K562 (cell line): ENCODE data around the gene TTC32.

Experiments used
- CBFB ChIP-seq: sonication (generic); formaldehyde crosslinking; IDR thresholded peaks from 2 replicates; pipeline ENCODE4 v1.4.0; 2020; ENCODE audit warnings: mild to moderate bottlenecking, missing genetic modification reagents
- DIDO1 ChIP-seq: fragments of 450-650 bp; IDR thresholded peaks from 2 replicates; pipeline ENCODE4 v1.6.1; 2016; ENCODE audit warnings: low read depth, missing biosample characterization, missing genetic modification characterization
- EGR1 ChIP-seq: fragments of 450-650 bp; conservative IDR thresholded peaks from 2 replicates; pipeline ENCODE4 v1.6.1; 2017; ENCODE audit warnings: mild to moderate bottlenecking
- KLF1 ChIP-seq: fragments of 450-650 bp; IDR thresholded peaks from 2 replicates; pipeline ENCODE4 v1.6.1; 2016; ENCODE audit warnings: missing genetic modification characterization, missing compliant biosample characterization
- ZNF140 ChIP-seq: fragments of 250-450 bp; sonication (Bioruptor Pico); IDR thresholded peaks from 2 replicates; pipeline ENCODE4 v1.8.0; 2021; ENCODE audit warnings: moderate library complexity, mild to moderate bottlenecking, inconsistent platforms
- ZNF551 ChIP-seq: fragments of 250-450 bp; sonication (Bioruptor Pico); IDR thresholded peaks from 2 replicates; pipeline ENCODE4 v1.5.0; 2021; ENCODE audit warnings: mild to moderate bottlenecking, moderate library complexity
- TF ChIP-seq, protein P1 (sequence below): fragments of 250-450 bp; sonication (Bioruptor Pico); IDR thresholded peaks from 2 replicates; pipeline ENCODE4 v1.5.0; 2020; ENCODE audit warnings: mild to moderate bottlenecking, borderline replicate concordance

DNA sequence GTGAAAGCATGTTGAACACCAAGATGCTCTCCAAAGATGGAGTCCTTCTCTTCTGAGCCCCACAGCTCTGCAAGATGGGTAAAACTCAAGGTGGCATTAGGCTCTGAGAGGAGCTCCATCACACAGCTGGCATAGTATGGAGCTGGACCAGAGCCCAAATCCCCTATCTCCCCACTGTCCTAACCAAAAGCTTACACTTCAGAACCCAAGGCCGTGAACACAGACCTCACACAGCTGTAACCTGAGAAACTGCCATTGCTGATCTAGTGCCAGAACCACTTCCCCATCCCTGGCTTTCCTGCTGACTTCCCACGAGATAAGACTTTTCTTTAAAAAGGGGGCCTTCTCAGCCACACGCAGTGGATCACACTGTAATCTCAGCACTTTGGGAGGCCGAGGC, 25.0 kb downstream of the TTC32 start:
- TF ChIP-seq EGR1 (no peak), ZNF140 (no peak), DIDO1 (tag) (no peak), KLF1 (tag) (no peak), CBFB (CRISPR knock-in tag) (no peak), ZNF551 (CRISPR knock-in tag) (no peak)
- TF ChIP-seq, protein P1, sequence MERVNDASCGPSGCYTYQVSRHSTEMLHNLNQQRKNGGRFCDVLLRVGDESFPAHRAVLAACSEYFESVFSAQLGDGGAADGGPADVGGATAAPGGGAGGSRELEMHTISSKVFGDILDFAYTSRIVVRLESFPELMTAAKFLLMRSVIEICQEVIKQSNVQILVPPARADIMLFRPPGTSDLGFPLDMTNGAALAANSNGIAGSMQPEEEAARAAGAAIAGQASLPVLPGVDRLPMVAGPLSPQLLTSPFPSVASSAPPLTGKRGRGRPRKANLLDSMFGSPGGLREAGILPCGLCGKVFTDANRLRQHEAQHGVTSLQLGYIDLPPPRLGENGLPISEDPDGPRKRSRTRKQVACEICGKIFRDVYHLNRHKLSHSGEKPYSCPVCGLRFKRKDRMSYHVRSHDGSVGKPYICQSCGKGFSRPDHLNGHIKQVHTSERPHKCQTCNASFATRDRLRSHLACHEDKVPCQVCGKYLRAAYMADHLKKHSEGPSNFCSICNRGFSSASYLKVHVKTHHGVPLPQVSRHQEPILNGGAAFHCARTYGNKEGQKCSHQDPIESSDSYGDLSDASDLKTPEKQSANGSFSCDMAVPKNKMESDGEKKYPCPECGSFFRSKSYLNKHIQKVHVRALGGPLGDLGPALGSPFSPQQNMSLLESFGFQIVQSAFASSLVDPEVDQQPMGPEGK (CRISPR knock-in tag), result no peak
